Chondrocyte (in vitro differentiated cells): ENCODE data around the gene HECA. TPM values are rescaled to one million over a fixed set of nuclear protein-coding genes. Genes with fewer than 3 reads are reported as not detected.

Source experiments
- DNase-seq: peaks from one replicate; pipeline ENCODE4 v3.0.0; 2021; ENCODE audit warnings: mixed read lengths, low spot score
- H3K27ac Mint-ChIP-seq: one replicate; pipeline ENCODE4 v1.8.0; 2021; ENCODE audit warnings: mild to moderate bottlenecking, moderate library complexity, mixed read lengths; ENCODE audit not compliant: unreplicated experiment
- H3K27me3 Mint-ChIP-seq: 2 replicates; pipeline ENCODE4 v1.8.0; 2021; ENCODE audit warnings: low read depth, mixed read lengths
- H3K36me3 Mint-ChIP-seq: 2 replicates; pipeline ENCODE4 v1.8.0; 2021; ENCODE audit warnings: low read depth, mixed read lengths
- H3K4me1 Mint-ChIP-seq: 2 replicates; pipeline ENCODE4 v1.8.0; 2021; ENCODE audit warnings: low read depth, mild to moderate bottlenecking, mixed read lengths
- H3K4me3 Mint-ChIP-seq: one replicate; pipeline ENCODE4 v1.8.0; 2021; ENCODE audit warnings: mild to moderate bottlenecking, moderate library complexity, mixed read lengths; ENCODE audit not compliant: unreplicated experiment
- H3K9me3 Mint-ChIP-seq: 2 replicates; pipeline ENCODE4 v1.8.0; 2021; ENCODE audit warnings: low read depth, mixed read lengths
- CTCF ChIP-seq: fragments of 200-600 bp; sonication (generic); IDR thresholded peaks from 2 replicates; pipeline ENCODE4 v1.5.0; 2021; ENCODE audit warnings: antibody characterized with exemption, mild to moderate bottlenecking, moderate library complexity
- total RNA-seq: library from RNA; stranded (reverse); gene quantifications from 3 replicates; pipeline ENCODE4 v1.2.1, GENCODE V29; 2021

HECA gene
- total RNA-seq, 1 donor from 2014 or later = 23.8 TPM

GRCh38 chr6:139172567-139172966 is 37.7 kb downstream of the HECA start:
- no peak for DNase-seq
- TF ChIP-seq CTCF = no peak
- Mint-ChIP-seq H3K27ac (no peak overlapping the region), H3K4me1 (no peaks in the 10 kb centered on the region), H3K4me3 (no peak overlapping the region), H3K36me3 (peaks cover 20% of the 10 kb centered on the region), H3K9me3 (no peaks in the 10 kb centered on the region), H3K27me3 (no peaks in the 10 kb centered on the region)

GRCh38 chr6:139173172-139173571 is 38.3 kb downstream of the HECA start:
- Mint-ChIP-seq H3K27me3 (no peaks in the 10 kb centered on the region), H3K36me3 (peaks cover 20% of the 10 kb centered on the region)

GRCh38 chr6:139173822-139174221 is 38.9 kb downstream of the HECA start:
- H3K9me3 Mint-ChIP-seq = no peaks in the 10 kb centered on the region
- no peaks in the 10 kb centered on the region for H3K4me1 Mint-ChIP-seq
- DNase-seq = no peak
- no peak overlapping the region for H3K27ac Mint-ChIP-seq
- H3K4me3 Mint-ChIP-seq = no peak overlapping the region
- H3K36me3 Mint-ChIP-seq = peaks cover 19% of the 10 kb centered on the region
- no peaks in the 10 kb centered on the region for H3K27me3 Mint-ChIP-seq
- TF ChIP-seq CTCF = no peak

More at GRCh38 chr6:139173172-139173571, 38.3 kb downstream of the HECA start:
- no peak for TF ChIP-seq CTCF
- Mint-ChIP-seq H3K27ac (no peak overlapping the region), H3K4me1 (no peaks in the 10 kb centered on the region), H3K4me3 (no peak overlapping the region), H3K9me3 (no peaks in the 10 kb centered on the region)
- DNase-seq = no peak

- Mint-ChIP-seq H3K27me3 (no peaks in the 10 kb centered on the region), H3K27ac (no peak overlapping the region), H3K4me3 (no peak overlapping the region), H3K4me1 (no peaks in the 10 kb centered on the region), H3K36me3 (peaks cover 17% of the 10 kb centered on the region), H3K9me3 (no peaks in the 10 kb centered on the region)
- TF ChIP-seq CTCF = no peak
- DNase-seq = no peak
Observed at GRCh38 chr6:139174961-139175360, 40.1 kb downstream of the HECA start.

- DNase-seq = no peak
- H3K36me3 Mint-ChIP-seq = peaks cover 19% of the 10 kb centered on the region
- TF ChIP-seq CTCF = no peak
- no peak overlapping the region for H3K4me3 Mint-ChIP-seq
- no peak overlapping the region for H3K27ac Mint-ChIP-seq
- H3K9me3 Mint-ChIP-seq = no peaks in the 10 kb centered on the region
- no peaks in the 10 kb centered on the region for H3K4me1 Mint-ChIP-seq
- no peaks in the 10 kb centered on the region for H3K27me3 Mint-ChIP-seq
Observed at GRCh38 chr6:139175389-139175948, 40.6 kb downstream of the HECA start.
